HUES6 (cell line): ENCODE measurements around the gene ZNF841.
A peak's percentile ranks its signal among the peaks of the same experiment; 100 is the strongest.
"Not testable (repeated sequence)": the region's sequence is repeated elsewhere in the genome, so short reads cannot be mapped to it uniquely, and the experiment has no call there.

ENCODE experiments used
- H3K27ac ChIP-seq: 2 replicates; pipeline ENCODE4 v1.7.0; 2013; ENCODE audit warnings: low read depth, mild to moderate bottlenecking, low read length, inconsistent platforms
- H3K27me3 ChIP-seq: 2 replicates; pipeline ENCODE4 v1.6.1; 2013; ENCODE audit warnings: low read length; ENCODE audit not compliant: control insufficient read depth, insufficient read depth
- H3K36me3 ChIP-seq: 2 replicates; pipeline ENCODE4 v1.6.1; 2013; ENCODE audit warnings: low read length; ENCODE audit not compliant: control insufficient read depth, insufficient read depth
- H3K4me1 ChIP-seq: 2 replicates; pipeline ENCODE4 v1.6.1; 2013; ENCODE audit warnings: low read length; ENCODE audit not compliant: control insufficient read depth, insufficient read depth
- H3K4me3 ChIP-seq: 2 replicates; pipeline ENCODE4 v1.5.1; 2013; ENCODE audit warnings: low read depth, low read length
- H3K9ac ChIP-seq: one replicate; pipeline ENCODE4 v1.6.1; 2013; ENCODE audit warnings: mild to moderate bottlenecking, low read length
- H3K9me3 ChIP-seq: 2 replicates; pipeline ENCODE4 v1.6.1; 2013; ENCODE audit warnings: low read depth, low read length; ENCODE audit not compliant: control insufficient read depth, insufficient read depth

ZNF841 gene

DNA sequence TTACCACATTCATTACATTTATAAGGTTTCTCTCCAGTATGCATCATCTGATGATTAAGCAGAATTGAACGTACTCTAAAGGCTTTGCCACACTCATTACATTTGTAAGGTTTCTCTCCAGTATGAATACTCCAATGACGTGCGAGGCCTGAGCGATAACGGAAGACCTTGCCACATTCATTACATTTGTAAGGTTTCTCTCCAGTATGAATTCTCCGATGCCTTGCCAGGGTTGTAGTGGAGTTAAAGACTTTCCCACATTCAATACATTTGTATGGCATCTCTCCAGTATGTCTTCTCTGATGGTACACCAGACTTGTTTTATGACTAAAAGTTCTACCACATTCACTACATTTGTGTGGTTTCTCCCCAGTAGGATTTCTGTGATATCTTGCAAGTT, 30.2 kb downstream of the ZNF841 start:
- peaks cover 72% of the 10 kb centered on the region for H3K36me3 ChIP-seq
- no peak overlapping the region for H3K4me3 ChIP-seq
- no peak overlapping the region for H3K27ac ChIP-seq

DNA sequence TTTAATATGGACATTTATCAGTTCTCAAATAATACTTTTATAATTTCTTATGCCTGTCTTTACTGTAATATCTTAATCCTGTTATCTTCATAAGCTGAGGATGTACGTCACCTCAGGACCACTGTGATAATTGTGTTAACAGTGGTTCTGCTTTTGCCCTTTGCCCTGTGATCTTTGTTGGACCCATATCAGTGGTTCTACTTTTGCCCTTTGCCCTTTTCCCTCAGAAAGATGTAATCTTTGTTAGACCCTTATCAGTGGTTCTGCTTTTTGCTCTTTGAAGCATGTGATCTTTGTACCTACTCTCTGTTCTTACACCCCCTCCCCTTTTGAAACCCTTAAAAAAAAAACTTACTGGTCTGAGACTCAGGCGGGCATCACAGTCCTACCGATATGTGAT, 39.1 kb downstream of the ZNF841 start:
- not testable (repeated sequence) for H3K36me3 ChIP-seq, H3K27me3 ChIP-seq, H3K9ac ChIP-seq, H3K4me1 ChIP-seq, H3K27ac ChIP-seq, H3K4me3 ChIP-seq
- peaks cover 44% of the 10 kb centered on the region; the same call in 1 of the 2 replicates for H3K9me3 ChIP-seq

More for the DNA sequence above, 30.2 kb downstream of the ZNF841 start:
- Histone ChIP-seq H3K9ac (no peak overlapping the region), H3K9me3 (peaks cover 88% of the 10 kb centered on the region), H3K27me3 (no peaks in the 10 kb centered on the region), H3K4me1 (no peaks in the 10 kb centered on the region)

DNA sequence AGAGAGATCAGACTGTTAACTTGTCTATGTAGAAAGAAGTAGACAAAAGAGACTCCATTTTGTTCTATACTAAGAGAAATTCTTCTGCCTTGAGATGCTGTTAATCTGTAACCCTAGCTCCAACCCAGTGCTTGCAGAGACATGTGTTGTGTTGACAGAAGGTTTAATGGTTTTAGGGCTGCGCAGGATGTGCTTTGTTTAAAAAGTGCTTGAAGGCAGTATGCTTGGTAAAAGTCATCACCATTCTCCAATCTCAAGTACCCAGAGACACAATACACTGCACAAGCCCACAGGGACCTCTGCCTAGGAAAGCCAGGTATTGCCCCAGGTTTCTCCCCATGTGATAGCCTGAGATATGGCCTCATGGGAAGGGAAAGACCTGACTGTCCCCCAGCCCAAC, 43.8 kb downstream of the ZNF841 start:
- not testable (repeated sequence) for H3K27me3 ChIP-seq, H3K27ac ChIP-seq, H3K4me1 ChIP-seq, H3K9ac ChIP-seq, H3K4me3 ChIP-seq, H3K9me3 ChIP-seq, H3K36me3 ChIP-seq

DNA sequence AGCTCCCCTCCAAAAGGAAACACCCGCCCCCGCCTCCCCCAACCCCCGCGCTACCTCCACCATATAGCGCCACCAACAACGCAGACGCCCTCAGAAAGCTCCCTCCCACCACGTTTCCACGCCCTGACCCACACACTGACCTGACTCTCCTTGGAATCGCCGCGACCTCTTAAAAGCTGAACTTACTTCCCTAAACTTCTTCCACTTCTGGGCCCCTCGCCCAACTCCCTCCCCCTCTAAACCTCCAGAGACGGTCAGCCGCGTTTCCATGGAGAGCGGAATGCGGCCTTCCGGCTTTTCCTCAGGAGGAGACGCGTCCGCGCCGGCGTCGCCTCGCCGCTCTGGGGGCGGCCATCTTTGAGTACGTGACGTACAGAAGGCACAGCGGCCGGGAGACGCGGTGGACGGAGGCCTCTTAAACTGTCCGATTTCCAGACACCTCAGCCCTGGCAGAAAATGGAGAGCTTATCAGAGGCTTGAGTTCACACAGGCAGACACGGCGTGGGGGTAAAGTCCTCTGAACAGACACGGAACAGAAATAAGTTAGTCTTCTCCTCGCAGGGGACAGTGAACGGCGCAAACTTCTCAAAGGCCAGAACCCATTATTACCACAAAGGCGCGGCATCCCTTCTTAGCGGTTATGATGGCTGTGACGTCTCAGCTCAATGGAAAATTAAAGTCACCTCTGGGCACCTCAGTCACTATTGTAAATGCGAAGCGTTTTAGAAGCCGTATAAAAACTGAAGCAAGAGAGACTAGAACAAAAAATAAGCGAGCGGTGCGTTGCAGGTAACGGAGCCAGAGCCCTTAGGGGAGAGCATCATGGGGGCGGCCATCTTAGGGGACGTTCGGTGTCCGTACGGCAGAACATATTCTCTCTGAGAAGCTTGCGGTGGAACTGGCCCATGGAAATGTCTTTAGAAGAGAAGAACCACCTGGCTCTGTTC, 46.7 kb downstream of the ZNF841 start, which contains the start of gene ZNF432:
Gene ZNF432 (minus strand): TSS at position 284 of the 947 bp plus-strand sequence. CDS start 1,970 bp downstream, outside the sequence.
- Histone ChIP-seq H3K4me3 (peak within 1 kb of the TSS; percentile 93), H3K27me3 (no peaks in the 10 kb centered on the region), H3K4me1 (no peaks in the 10 kb centered on the region), H3K27ac (peak within 1 kb of the TSS; percentile 76), H3K9me3 (peaks cover 4% of the 10 kb centered on the region; the same call in 1 of the 2 replicates), H3K36me3 (peaks cover 16% of the 10 kb centered on the region), H3K9ac (peak within 1 kb of the TSS; percentile 92)

DNA sequence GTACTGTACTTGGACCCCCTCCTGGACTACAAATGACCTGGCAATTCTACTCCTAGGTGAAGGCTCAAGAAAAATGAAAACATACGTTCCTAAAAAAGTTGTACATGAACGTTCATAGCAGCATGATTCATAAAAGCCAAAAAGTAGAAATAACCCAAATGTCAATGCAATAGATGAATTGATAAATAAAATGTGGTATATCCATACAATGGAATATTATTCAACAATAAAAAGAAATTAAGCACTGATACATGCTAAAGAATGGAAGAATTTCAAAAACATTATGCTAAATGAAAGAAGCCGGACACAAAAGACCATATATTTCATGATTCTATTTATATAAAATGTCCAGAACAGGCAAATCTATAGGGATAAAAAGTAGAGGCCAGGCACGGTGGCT, 56.4 kb downstream of the ZNF841 start:
- Histone ChIP-seq H3K9me3 (peaks cover 47% of the 10 kb centered on the region), H3K36me3 (peaks cover 72% of the 10 kb centered on the region)

DNA sequence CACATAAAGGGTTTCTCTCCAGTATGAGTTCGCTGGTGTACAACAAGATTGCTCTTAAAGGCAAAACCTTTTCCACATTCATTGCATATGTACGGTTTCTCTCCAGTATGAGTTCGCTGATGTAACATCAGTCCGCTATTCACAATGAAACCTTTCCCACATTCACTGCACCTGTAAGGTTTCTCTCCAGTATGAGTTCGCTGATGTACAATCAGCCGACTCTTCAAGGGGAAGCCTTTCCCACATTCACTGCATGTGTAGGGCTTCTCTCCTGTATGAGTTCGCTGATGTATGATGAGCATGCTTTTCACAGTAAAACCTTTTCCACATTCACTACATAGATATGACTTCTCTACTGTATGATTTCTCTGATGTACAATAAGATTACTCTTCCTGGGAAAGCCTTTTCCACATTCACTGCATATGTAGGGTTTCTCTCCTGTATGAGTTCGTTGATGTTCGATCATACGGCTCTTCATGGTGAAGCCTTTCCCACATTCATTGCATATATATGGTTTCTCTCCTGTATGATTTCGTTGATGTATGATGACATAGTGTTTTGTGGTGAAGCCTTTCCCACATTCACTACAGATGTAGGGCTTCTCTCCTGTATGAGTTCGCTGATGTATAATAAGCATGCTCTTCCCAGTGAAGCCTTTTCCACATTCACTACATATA, 61.4 kb downstream of the ZNF841 start:
- Histone ChIP-seq H3K36me3 (peaks cover 63% of the 10 kb centered on the region), H3K27me3 (no peaks in the 10 kb centered on the region), H3K9me3 (peaks cover 70% of the 10 kb centered on the region), H3K9ac (no peak overlapping the region), H3K4me1 (no peaks in the 10 kb centered on the region), H3K27ac (no peak overlapping the region), H3K4me3 (no peak overlapping the region)

More for the DNA sequence above, 56.4 kb downstream of the ZNF841 start:
- Histone ChIP-seq H3K4me1 (no peaks in the 10 kb centered on the region), H3K27ac (no peak overlapping the region), H3K4me3 (no peak overlapping the region), H3K9ac (no peak overlapping the region), H3K27me3 (no peaks in the 10 kb centered on the region)

DNA sequence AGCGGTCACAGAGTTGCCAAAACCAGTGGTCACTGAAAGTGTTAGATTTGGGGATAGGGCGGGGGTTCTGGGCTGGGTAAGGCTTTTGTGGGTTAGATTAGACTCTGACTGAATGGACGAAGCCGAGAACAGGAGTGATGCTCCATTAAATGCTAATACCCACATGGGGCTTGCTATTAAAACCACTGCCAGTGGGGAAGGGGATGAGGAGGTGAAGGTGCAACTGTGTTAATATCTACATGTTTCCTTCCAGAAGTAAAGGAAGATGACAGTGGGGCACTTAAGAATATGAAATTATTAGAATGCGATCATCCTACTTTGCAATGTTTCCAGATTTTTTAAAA, 66.8 kb downstream of the ZNF841 start:
- Histone ChIP-seq H3K4me3 (peak overlapping the region; percentile 93), H3K9ac (peak overlapping the region; percentile 92), H3K9me3 (peaks cover 30% of the 10 kb centered on the region), H3K36me3 (peaks cover 37% of the 10 kb centered on the region), H3K27me3 (no peaks in the 10 kb centered on the region), H3K27ac (peak overlapping the region; percentile 68), H3K4me1 (no peaks in the 10 kb centered on the region)

DNA sequence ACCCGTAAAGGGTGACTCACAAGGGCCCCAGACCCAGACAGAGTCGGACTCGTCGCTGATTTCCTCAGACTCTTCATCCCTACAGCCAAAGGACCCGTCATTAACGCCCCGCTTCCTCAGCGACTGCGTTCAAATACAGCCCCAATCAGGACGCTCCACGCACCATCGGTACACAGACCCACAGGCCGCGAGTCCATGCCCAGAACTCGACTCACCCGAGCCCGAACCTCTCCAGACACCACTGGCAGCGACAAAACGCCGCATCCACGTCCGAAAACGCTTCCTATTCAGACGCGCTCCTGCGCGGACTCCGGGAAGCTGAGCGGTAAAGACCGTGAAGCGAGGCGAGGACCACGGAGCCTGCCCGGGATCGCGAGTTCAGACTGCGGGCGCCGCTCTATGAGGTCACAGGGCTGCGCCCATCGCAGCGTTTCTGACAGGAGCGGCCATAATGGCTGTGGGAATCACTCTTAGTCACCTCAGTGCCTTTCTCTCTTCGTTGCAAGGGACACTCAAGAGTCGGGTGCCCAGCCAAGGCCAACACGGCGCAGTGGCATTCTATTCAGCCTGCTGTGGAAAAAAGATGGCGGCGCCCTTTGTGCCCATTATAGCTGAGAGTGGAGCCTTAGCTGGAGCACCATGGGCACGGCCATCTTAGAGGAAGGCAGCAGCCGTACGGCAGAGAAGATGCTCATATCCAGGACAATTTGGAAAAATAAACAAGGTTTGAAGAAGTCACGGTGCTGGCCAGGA, 67.4 kb downstream of the ZNF841 start, which contains the start of gene ZNF614:
Gene ZNF614 (minus strand): TSS at position 353 of the 753 bp plus-strand sequence. CDS start 2,634 bp downstream, outside the sequence.
- Histone ChIP-seq H3K9me3 (peaks cover 30% of the 10 kb centered on the region), H3K36me3 (peaks cover 37% of the 10 kb centered on the region), H3K27ac (peak within 1 kb of the TSS; percentile 68), H3K4me1 (no peaks in the 10 kb centered on the region), H3K9ac (peak within 1 kb of the TSS; percentile 92), H3K4me3 (peak within 1 kb of the TSS; percentile 93), H3K27me3 (no peaks in the 10 kb centered on the region)

DNA sequence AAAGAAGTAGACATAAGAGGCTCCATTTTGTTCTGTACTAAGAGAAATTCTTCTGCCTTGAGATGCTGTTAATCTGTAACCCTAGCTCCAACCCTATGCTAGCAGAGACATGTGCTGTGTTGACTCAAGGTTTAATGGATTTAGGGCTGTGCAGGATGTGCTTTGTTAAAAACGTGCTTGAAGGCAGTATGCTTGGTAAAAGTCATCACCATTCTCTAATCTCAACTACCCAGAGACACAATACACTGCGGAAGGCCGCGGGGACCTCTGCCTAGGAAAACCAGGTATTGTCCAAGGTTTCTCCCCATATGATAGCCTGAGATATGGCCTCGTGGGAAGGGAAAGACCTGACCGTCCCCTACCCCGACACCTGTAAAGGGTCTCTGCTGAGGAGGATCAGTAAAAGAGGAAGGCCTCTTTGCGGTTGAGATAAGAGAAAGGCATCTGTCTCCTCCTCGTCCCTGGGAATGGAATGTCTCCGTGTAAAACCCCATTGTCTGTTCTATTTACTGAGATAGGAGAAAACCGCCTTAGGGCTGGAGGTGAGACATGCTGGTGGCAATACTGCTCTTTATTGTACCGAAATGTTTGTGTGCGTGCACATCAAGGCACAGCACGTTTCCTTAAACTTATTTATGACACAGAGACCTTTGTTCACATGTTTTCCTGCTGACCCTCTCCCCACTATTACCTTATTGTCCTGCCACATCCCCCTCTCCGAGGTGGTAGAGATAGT, 69.1 kb downstream of the ZNF841 start:
- Histone ChIP-seq H3K4me3 (0 out of 2 replicates have a peak overlapping the region, but pooled peaks have one; percentile 93), H3K9me3 (peaks cover 25% of the 10 kb centered on the region), H3K36me3 (peaks cover 46% of the 10 kb centered on the region)
- H3K9ac ChIP-seq, H3K27me3 ChIP-seq, H3K4me1 ChIP-seq, H3K27ac ChIP-seq: not testable (repeated sequence)

DNA sequence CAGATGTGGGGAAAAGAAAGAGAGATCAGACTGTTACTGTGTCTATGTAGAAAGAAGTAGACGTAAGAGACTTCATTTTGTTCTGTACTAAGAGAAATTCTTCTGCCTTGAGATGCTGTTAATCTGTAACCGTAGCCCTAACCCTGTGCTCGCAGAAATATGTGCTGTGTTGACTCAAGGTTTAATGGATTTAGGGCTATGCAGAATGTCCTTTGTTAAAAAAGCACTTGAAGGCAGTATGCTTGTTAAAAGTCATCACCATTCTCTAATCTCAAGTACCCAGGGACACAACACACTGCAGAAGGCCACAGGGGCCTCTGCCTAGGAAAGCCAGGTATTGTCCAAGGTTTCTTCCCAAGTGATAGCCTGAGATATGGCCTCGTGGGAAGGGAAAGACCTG, 71.1 kb downstream of the ZNF841 start:
- peaks cover 65% of the 10 kb centered on the region for H3K36me3 ChIP-seq
- H3K9me3 ChIP-seq = peaks cover 23% of the 10 kb centered on the region
- H3K27ac ChIP-seq = not testable (repeated sequence)

More for the DNA sequence above, 71.1 kb downstream of the ZNF841 start:
- H3K4me3 ChIP-seq, H3K9ac ChIP-seq, H3K27me3 ChIP-seq, H3K4me1 ChIP-seq: not testable (repeated sequence)
